Measurements from ENCODE around the gene ROMO1. TPM values are rescaled to one million over a fixed set of nuclear protein-coding genes. Genes with fewer than 3 reads are reported as not detected.

ROMO1 gene
- total and polyA plus RNA-seq, 2 of the 8 experiments (the other 6 are each of a cell fraction or from before 2014, with no cell fraction given): 164 to 702 TPM

DNA sequence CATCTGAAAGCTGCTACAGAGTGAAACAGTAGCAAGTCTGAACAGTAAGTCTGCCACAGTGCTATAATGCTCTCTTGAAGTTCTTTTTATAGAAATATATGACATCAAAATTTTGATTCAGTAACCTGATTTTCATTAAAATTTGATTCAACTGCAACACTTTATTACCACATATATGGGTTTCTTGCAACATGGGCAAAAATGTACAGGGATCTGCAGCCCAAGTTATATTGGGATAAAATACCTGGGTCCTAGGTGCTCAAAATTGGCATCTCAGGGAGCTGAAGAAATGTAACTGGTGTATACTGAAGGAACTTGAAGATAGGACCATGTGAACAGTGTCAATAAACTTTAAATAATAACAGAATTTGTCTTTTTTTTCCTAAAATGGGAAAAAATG lies 10.8 kb downstream of the ROMO1 start:
- no peak for DNase-seq (ENCODE audit: low read depth in 1 of 2, low spot score in 2 of 2)
- no peak overlapping the region for H2BK15ac ChIP-seq (ENCODE audit: low read length)
- POLR2A ChIA-PET (ENCODE audit: partially characterized antibody): interaction anchor here (0.5 to 45.3 kb wide), 3 partner anchors 8 to 139 kb away, joined by 3 to 2341 read pairs (median 2341); partner anchors contain the start of genes NFS1, RBM39 and ROMO1
- no peak overlapping the region for H2BK12ac ChIP-seq (ENCODE audit: low read depth, low read length)
- no peak overlapping the region for H3K4ac ChIP-seq (replicated peaks; ENCODE audit: insufficient read length, low read depth, low read length)
- no peak overlapping the region for H3K56ac ChIP-seq (replicated peaks; ENCODE audit: insufficient read length, low read depth, low read length)
- no peak overlapping the region for H3K27ac ChIP-seq (ENCODE audit: low read depth, low read length)
- H3K36me3 ChIP-seq (ENCODE audit: control insufficient read depth in 2 of 4, insufficient read depth in 4 of 4, low read length in 3 of 4): peaks cover 29 to 99% (median 78%) of the 10 kb centered on the region in 4 experiments
- H3K4me1 ChIP-seq (replicated peaks in 1 of 4; ENCODE audit: control insufficient read depth in 3 of 4, insufficient read depth in 4 of 4, low read length in 3 of 4): no peaks in the 10 kb centered on the region
- no peaks in the 10 kb centered on the region for H3K23me2 ChIP-seq (ENCODE audit: low read depth, low read length)
- no peak overlapping the region for H4K91ac ChIP-seq (replicated peaks; ENCODE audit: insufficient read length, low read length)
- no peak overlapping the region for H2BK20ac ChIP-seq (ENCODE audit: low read length)
- H3K14ac ChIP-seq (ENCODE audit: insufficient read length): no peak overlapping the region
- 0 out of 2 replicates have a peak, but pooled peaks cover 3% of the 10 kb centered on the region for H3K79me1 ChIP-seq (ENCODE audit: low read depth, low read length)
- no peak overlapping the region for H3K4me3 ChIP-seq (ENCODE audit: extremely low read depth in 1 of 4, insufficient read depth in 2 of 4, low read depth in 3 of 4, low read length in 4 of 4)
- no peak overlapping the region for H2BK5ac ChIP-seq (ENCODE audit: low read depth, low read length)
- peaks cover 0 to 44% of the 10 kb centered on the region in 2 experiments; a peak in 2 of 4 replicates for H3K79me2 ChIP-seq (ENCODE audit: control insufficient read depth in 1 of 2, insufficient read depth in 2 of 2, low read length in 2 of 2)
- H4K8ac ChIP-seq (ENCODE audit: extremely low read depth, insufficient read depth, low read length): no peak overlapping the region
- H3K9me3 ChIP-seq (ENCODE audit: insufficient read depth in 2 of 2, low read depth in 1 of 2, low read length in 1 of 2): no peaks in the 10 kb centered on the region
- no peak overlapping the region for H3K18ac ChIP-seq (ENCODE audit: extremely low read depth, low read length)
- no peaks in the 10 kb centered on the region for H3K27me3 ChIP-seq (replicated peaks in 1 of 4; ENCODE audit: control insufficient read depth in 3 of 4, extremely low read depth in 1 of 4, insufficient read depth in 3 of 4, low read length in 3 of 4)
- H4K5ac ChIP-seq (ENCODE audit: insufficient read length, low read depth, low read length): no peak overlapping the region
- H3K9ac ChIP-seq (replicated peaks in 1 of 4; ENCODE audit: extremely low read depth in 1 of 4, low read depth in 3 of 4, low read length in 3 of 4): no peak overlapping the region
- FAIRE-seq: no peak
- peaks cover 6% of the 10 kb centered on the region in 2 experiments for H4K20me1 ChIP-seq (replicated peaks in 1 of 2; ENCODE audit: control insufficient read depth in 1 of 2, insufficient read depth in 2 of 2, low read length in 2 of 2)
- H3K23ac ChIP-seq (ENCODE audit: insufficient read length): no peak overlapping the region
- no peak overlapping the region for H2AFZ ChIP-seq (ENCODE audit: low read length)
- no peak overlapping the region for H2AK5ac ChIP-seq (ENCODE audit: low read depth, low read length)
- H2BK120ac ChIP-seq (replicated peaks; ENCODE audit: low read depth, low read length): no peak overlapping the region
- CTCF ChIA-PET (ENCODE audit: partially characterized antibody): interaction anchor here (2.0 kb wide), 2 partner anchors 10 kb away, joined by 6 to 8 read pairs; no protein-coding TSS in a partner anchor
- H3K4me2 ChIP-seq (ENCODE audit: insufficient read depth in 1 of 2, low read depth in 2 of 2, low read length in 2 of 2): no peak overlapping the region
- TF ChIP-seq JUN (IDR thresholded peaks at IDR 0.05; ENCODE audit: low read depth, low read length) (no peak), SAP30 (IDR thresholded peaks at IDR 0.05; ENCODE audit: insufficient read depth, insufficient replicate concordance, low read length) (no peak), NRF1 (IDR thresholded peaks at IDR 0.05; ENCODE audit: low read depth, low read length) (no peak), SUZ12 (IDR thresholded peaks at IDR 0.05; ENCODE audit: low read length) (no peak)
- TF ChIP-seq, protein P1, sequence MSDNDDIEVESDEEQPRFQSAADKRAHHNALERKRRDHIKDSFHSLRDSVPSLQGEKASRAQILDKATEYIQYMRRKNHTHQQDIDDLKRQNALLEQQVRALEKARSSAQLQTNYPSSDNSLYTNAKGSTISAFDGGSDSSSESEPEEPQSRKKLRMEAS (IDR thresholded peaks at IDR 0.05): no peak
